ENCODE measurements around the gene CD2.

DNA sequence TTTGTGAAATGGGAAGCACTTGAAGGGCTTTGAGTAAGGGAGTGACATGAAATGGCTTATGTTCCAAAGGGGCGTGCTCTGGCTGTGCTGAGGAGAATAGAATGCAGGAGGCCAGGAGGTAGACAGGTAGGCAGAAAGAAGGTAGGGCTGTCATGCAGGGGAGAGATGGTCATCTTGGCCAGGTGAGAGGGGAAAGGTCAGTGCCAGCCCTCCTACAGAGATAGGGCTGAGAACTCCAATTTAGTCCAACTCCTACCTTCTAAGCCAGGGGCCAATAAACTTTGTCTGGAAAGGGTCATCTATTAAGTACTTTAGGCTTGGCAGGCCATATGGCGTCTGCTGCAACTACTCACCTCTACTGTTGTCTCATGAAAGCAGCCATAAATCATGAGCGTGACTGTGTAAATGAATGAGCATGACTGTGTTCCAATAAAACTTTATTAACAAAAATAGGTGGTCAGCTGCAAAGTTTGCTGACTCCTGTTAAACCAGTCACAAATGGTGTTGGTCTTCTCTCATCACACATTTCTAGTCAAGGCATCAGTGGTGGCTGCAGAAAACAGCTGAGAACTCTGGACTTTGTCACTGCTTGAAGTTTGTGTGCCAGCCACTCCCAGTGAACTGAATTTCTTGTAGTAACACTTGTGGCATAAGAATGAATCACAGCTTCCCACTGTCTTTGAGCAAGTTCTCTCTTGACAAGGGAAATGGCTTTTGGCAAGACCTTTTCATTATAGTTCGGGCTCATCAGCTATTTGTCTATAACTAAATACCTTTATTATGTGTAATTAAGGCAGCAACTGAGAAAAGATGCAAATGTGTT lies 32.0 kb upstream of the CD2 start:
- TF ChIP-seq POLR2A (IDR thresholded peaks at IDR 0.05; ENCODE audit: extremely low read depth, insufficient read length) = no peak
- TF ChIP-seq, protein P1, sequence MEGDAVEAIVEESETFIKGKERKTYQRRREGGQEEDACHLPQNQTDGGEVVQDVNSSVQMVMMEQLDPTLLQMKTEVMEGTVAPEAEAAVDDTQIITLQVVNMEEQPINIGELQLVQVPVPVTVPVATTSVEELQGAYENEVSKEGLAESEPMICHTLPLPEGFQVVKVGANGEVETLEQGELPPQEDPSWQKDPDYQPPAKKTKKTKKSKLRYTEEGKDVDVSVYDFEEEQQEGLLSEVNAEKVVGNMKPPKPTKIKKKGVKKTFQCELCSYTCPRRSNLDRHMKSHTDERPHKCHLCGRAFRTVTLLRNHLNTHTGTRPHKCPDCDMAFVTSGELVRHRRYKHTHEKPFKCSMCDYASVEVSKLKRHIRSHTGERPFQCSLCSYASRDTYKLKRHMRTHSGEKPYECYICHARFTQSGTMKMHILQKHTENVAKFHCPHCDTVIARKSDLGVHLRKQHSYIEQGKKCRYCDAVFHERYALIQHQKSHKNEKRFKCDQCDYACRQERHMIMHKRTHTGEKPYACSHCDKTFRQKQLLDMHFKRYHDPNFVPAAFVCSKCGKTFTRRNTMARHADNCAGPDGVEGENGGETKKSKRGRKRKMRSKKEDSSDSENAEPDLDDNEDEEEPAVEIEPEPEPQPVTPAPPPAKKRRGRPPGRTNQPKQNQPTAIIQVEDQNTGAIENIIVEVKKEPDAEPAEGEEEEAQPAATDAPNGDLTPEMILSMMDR (IDR thresholded peaks at IDR 0.05; ENCODE audit: low read depth, low read length) = no peak
- TF ChIP-seq, protein P2, sequence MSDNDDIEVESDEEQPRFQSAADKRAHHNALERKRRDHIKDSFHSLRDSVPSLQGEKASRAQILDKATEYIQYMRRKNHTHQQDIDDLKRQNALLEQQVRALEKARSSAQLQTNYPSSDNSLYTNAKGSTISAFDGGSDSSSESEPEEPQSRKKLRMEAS (IDR thresholded peaks at IDR 0.05; ENCODE audit: low read depth, low read length) = no peak
- no peak for TF ChIP-seq MYC (IDR thresholded peaks at IDR 0.05; ENCODE audit: low read depth, low read length)

All from NB4 (cell line).